HG03520 (cell line): Measurements from ENCODE around the gene PCTP.

Experiments used
- ATAC-seq: cut with Tn5 transposase; IDR thresholded peaks from one replicate; pipeline ENCODE4 v1.9.1; 2021; ENCODE audit warnings: mild to moderate bottlenecking, moderate library complexity; ENCODE audit not compliant: unreplicated experiment

Gene PCTP

GRCh38 chr17:55751720-55752250 lies 934 bp downstream of the PCTP start:
- no peak for ATAC-seq

GRCh38 chr17:55756689-55757088 lies 5.8 kb downstream of the PCTP start:
- ATAC-seq = no peak

- ATAC-seq = no peak
These were observed 6.8 kb downstream of the PCTP start for GRCh38 chr17:55757659-55758058.

- ATAC-seq = no peak
These were observed 7.3 kb downstream of the PCTP start for GRCh38 chr17:55758171-55758570.

GRCh38 chr17:55760643-55761355 lies 9.9 kb downstream of the PCTP start:
- ATAC-seq = no peak

- ATAC-seq = no peak
These were observed 11.4 kb downstream of the PCTP start for GRCh38 chr17:55762086-55762858.

GRCh38 chr17:55763856-55764255 lies 13.0 kb downstream of the PCTP start:
- no peak for ATAC-seq

GRCh38 chr17:55764610-55765009 lies 13.8 kb downstream of the PCTP start:
- no peak for ATAC-seq

- no peak for ATAC-seq
These were observed 14.6 kb downstream of the PCTP start for GRCh38 chr17:55765472-55765871.

GRCh38 chr17:55768936-55769624 lies 18.2 kb downstream of the PCTP start:
- ATAC-seq = no peak

GRCh38 chr17:55769625-55770000 lies 18.8 kb downstream of the PCTP start:
- no peak for ATAC-seq

- no peak for ATAC-seq
These were observed 19.5 kb downstream of the PCTP start for GRCh38 chr17:55770196-55770870.

GRCh38 chr17:55772086-55772485 lies 21.2 kb downstream of the PCTP start:
- no peak for ATAC-seq

- no peak for ATAC-seq
These were observed 22.8 kb downstream of the PCTP start for GRCh38 chr17:55773671-55774070.

- no peak for ATAC-seq
These were observed 24.0 kb downstream of the PCTP start for GRCh38 chr17:55774846-55775271.

- ATAC-seq = no peak
These were observed 25.4 kb downstream of the PCTP start for GRCh38 chr17:55776271-55776670.

- ATAC-seq = no peak
These were observed 26.7 kb downstream of the PCTP start for GRCh38 chr17:55777471-55777971.

- no peak for ATAC-seq
These were observed 27.7 kb downstream of the PCTP start for GRCh38 chr17:55778389-55779118.

- no peak for ATAC-seq
These were observed 32.9 kb downstream of the PCTP start for GRCh38 chr17:55783684-55784245.

GRCh38 chr17:55784666-55785065 lies 33.8 kb downstream of the PCTP start:
- no peak for ATAC-seq
